NCI-H748 (cell line): ENCODE results near the gene NEU2.

Source experiments
- DNase-seq: peaks from one replicate; lab custom pipeline; 2025; ENCODE audit not compliant: unreplicated experiment; lab: John Stamatoyannopoulos, UW

The NEU2 gene

GRCh38 chr2:233032551-233033320, at the start of gene NEU2:
NEU2 (plus strand) TSS chr2:233032672; CDS start chr2:233032672, 0 bp downstream.
- DNase-seq: no peak

GRCh38 chr2:232982926-232983668, 49.4 kb upstream of the NEU2 start:
- no peak for DNase-seq

- no peak for DNase-seq
Measured at GRCh38 chr2:232983669-232984140, 48.8 kb upstream of the NEU2 start.

GRCh38 chr2:232984451-232985207, 47.8 kb upstream of the NEU2 start:
- no peak for DNase-seq

GRCh38 chr2:232986155-232986554, 46.3 kb upstream of the NEU2 start:
- no peak for DNase-seq

- DNase-seq: no peak
Measured at GRCh38 chr2:232993231-232993821, 39.1 kb upstream of the NEU2 start.

- no peak for DNase-seq
Measured at GRCh38 chr2:232994446-232994845, 38.0 kb upstream of the NEU2 start.

- DNase-seq: no peak
Measured at GRCh38 chr2:232997749-232998665, 34.5 kb upstream of the NEU2 start.

GRCh38 chr2:232998666-232998985, 33.8 kb upstream of the NEU2 start:
- no peak for DNase-seq

GRCh38 chr2:232999354-232999753, 33.1 kb upstream of the NEU2 start:
- no peak for DNase-seq

GRCh38 chr2:233000886-233001750, 31.4 kb upstream of the NEU2 start:
- no peak for DNase-seq

GRCh38 chr2:233002829-233003657, 29.4 kb upstream of the NEU2 start:
- DNase-seq: no peak

GRCh38 chr2:233003658-233004555, 28.6 kb upstream of the NEU2 start:
- DNase-seq: no peak

- no peak for DNase-seq
Measured at GRCh38 chr2:233005096-233005495, 27.4 kb upstream of the NEU2 start.

- no peak for DNase-seq
Measured at GRCh38 chr2:233006648-233007047, 25.8 kb upstream of the NEU2 start.

GRCh38 chr2:233007270-233007669, 25.2 kb upstream of the NEU2 start:
- no peak for DNase-seq

- DNase-seq: no peak
Measured at GRCh38 chr2:233007739-233008138, 24.7 kb upstream of the NEU2 start.
